HepG2 (cell line): ENCODE measurements around the gene CDC34. TPM values are rescaled to one million over a fixed set of nuclear protein-coding genes. Genes with fewer than 3 reads are reported as not detected.

Source experiments
- ATRX ChIP-seq: sonication (generic); formaldehyde crosslinking; IDR thresholded peaks from 2 replicates; pipeline ENCODE4 v1.4.0; 2020; ENCODE audit warnings: missing genetic modification reagents, borderline replicate concordance
- CREB1 ChIP-seq, 2 experiments: fragments of 450-650 bp in 1 of 2; IDR thresholded peaks; 2 replicates each; pipeline ENCODE4 v1.6.1; 2016 to 2017; ENCODE audit warnings: control low read depth in 1 of 2, mild to moderate bottlenecking in 1 of 2, missing compliant biosample characterization in 1 of 2, missing genetic modification characterization in 1 of 2
- ESRRA ChIP-seq: sonication (generic); formaldehyde crosslinking; IDR thresholded peaks from 2 replicates; pipeline ENCODE4 v1.5.1; 2020; ENCODE audit warnings: mild to moderate bottlenecking, low read depth, missing genetic modification reagents
- ETV6 ChIP-seq: sonication (generic); formaldehyde crosslinking; conservative IDR thresholded peaks from 2 replicates; pipeline ENCODE4 v1.4.0; 2020; ENCODE audit warnings: missing genetic modification reagents
- HCFC1 ChIP-seq: fragments of 150-350 bp; IDR thresholded peaks from 2 replicates; pipeline ENCODE4 v1.6.1; 2014; ENCODE audit warnings: low read depth, low read length
- HOXA7 ChIP-seq: sonication (generic); formaldehyde crosslinking; IDR thresholded peaks from 2 replicates; pipeline ENCODE4 v1.8.1; 2022; ENCODE audit warnings: mild to moderate bottlenecking, missing genetic modification reagents, moderate library complexity
- KLF6 ChIP-seq: IDR thresholded peaks from 2 replicates; pipeline ENCODE4 v1.8.0; 2016; ENCODE audit warnings: missing biosample characterization, missing genetic modification reagents
- MBNL3 ChIP-seq: fragments of 250-450 bp; sonication (Bioruptor Pico); conservative IDR thresholded peaks from 2 replicates; pipeline ENCODE4 v1.8.0; 2022; ENCODE audit warnings: mild to moderate bottlenecking, inconsistent platforms
- MED1 ChIP-seq: sonication (generic); formaldehyde crosslinking; IDR thresholded peaks from 2 replicates; pipeline ENCODE4 v1.4.0; 2020; ENCODE audit warnings: missing genetic modification reagents
- MYC ChIP-seq: sonication (generic); formaldehyde crosslinking; IDR thresholded peaks from 2 replicates; pipeline ENCODE4 v1.9.0; 2021; ENCODE audit warnings: missing genetic modification reagents, borderline replicate concordance
- NBN ChIP-seq: fragments of 450-650 bp; conservative IDR thresholded peaks from 2 replicates; pipeline ENCODE4 v1.6.1; 2017
- NR2F1 ChIP-seq, 2 experiments: fragments of 450-650 bp in 1 of 2; formaldehyde crosslinking in 1 of 2; IDR thresholded peaks; 2 replicates each; pipeline versions ENCODE4 v1.5.0 to v1.6.1; 2016 to 2020; ENCODE audit warnings: mild to moderate bottlenecking in 1 of 2, missing compliant biosample characterization in 1 of 2, missing genetic modification reagents in 1 of 2, moderate library complexity in 1 of 2
- SNAPC2 ChIP-seq: sonication (generic); formaldehyde crosslinking; IDR thresholded peaks from 2 replicates; pipeline ENCODE4 v1.8.1; 2022; ENCODE audit warnings: mild to moderate bottlenecking, missing genetic modification reagents
- SOX6 ChIP-seq, 2 experiments: fragments of 450-650 bp in 1 of 2; sonication (generic) in 1 of 2; formaldehyde crosslinking in 1 of 2; IDR thresholded peaks; 2 replicates each; pipeline versions ENCODE4 v1.4.0 to v1.6.1; 2017 to 2020; ENCODE audit warnings: antibody characterized with exemption in 1 of 2, mild to moderate bottlenecking in 1 of 2, missing genetic modification reagents in 1 of 2
- SYNCRIP ChIP-seq: fragments of 200-400 bp; formaldehyde crosslinking; IDR thresholded peaks from 2 replicates; pipeline ENCODE4 v1.6.1; 2018; ENCODE audit warnings: mild to moderate bottlenecking, low read depth, low read length; ENCODE audit not compliant: insufficient read depth
- ZC3H13 ChIP-seq: sonication (generic); formaldehyde crosslinking; IDR thresholded peaks from 2 replicates; pipeline ENCODE4 v1.8.1; 2023; ENCODE audit warnings: mild to moderate bottlenecking, missing genetic modification reagents, moderate library complexity
- ZEB1 ChIP-seq: IDR thresholded peaks from 2 replicates; pipeline ENCODE4 v1.6.1; 2012; ENCODE audit warnings: mild to moderate bottlenecking, low read depth, inconsistent platforms; ENCODE audit not compliant: insufficient replicate concordance
- ZFP36 ChIP-seq: fragments of 150-350 bp; IDR thresholded peaks from 2 replicates; pipeline ENCODE4 v1.6.1; 2018; ENCODE audit warnings: borderline replicate concordance, low read length, low read depth; ENCODE audit not compliant: partially characterized antibody
- ZHX2 ChIP-seq, 2 experiments: sonication (generic) in 1 of 2; formaldehyde crosslinking in 1 of 2; IDR thresholded peaks; 2 replicates each; pipeline versions ENCODE4 v1.6.1 to v1.9.0; 2014 to 2022; ENCODE audit warnings: antibody characterized with exemption in 1 of 2, borderline replicate concordance in 1 of 2, inconsistent platforms in 1 of 2, low read depth in 1 of 2, missing genetic modification reagents in 1 of 2
- ZNF101 ChIP-seq: sonication (generic); formaldehyde crosslinking; IDR thresholded peaks from 2 replicates; pipeline ENCODE4 v1.4.0; 2020; ENCODE audit warnings: mild to moderate bottlenecking, low read depth, missing genetic modification reagents, borderline replicate concordance
- ZNF280B ChIP-seq: sonication (generic); formaldehyde crosslinking; IDR thresholded peaks from 2 replicates; pipeline ENCODE4 v1.5.0; 2020; ENCODE audit warnings: missing genetic modification reagents, mild to moderate bottlenecking, borderline replicate concordance
- polyA plus RNA-seq, 8 experiments: library from polyadenylated mRNA; depleted of rRNA in 3 of 8; stranded (reverse) in 7 of 8; unstranded in 1 of 8; fragments of >200 nt; fragmentation: Illumina TruSeq in 4 of 8; extraction: Trizol in 4 of 8; gene quantifications; 2 replicates each; pipeline versions ENCODE4 v1.2.1 to v1.2.3, GENCODE V29; 2011 to 2016; ENCODE audit warnings: low read depth in 4 of 8, missing spikeins in 1 of 8, mixed read lengths in 1 of 8; ENCODE audit not compliant: insufficient read depth in 1 of 8
- total RNA-seq, 5 experiments: library from RNA; depleted of rRNA; stranded (reverse); fragments of >200 nt; fragmentation: Illumina TruSeq; extraction: Trizol; gene quantifications; 2 replicates each; pipeline ENCODE4 v1.2.3, GENCODE V29; 2016; ENCODE audit warnings: low read depth in 1 of 5

CDC34 gene
- total and polyA plus RNA-seq, 2 of the 13 experiments (the other 11 are each of a cell fraction or from before 2014, with no cell fraction given), result 138 to 150 TPM

- TF ChIP-seq ZEB1 (no peak), ZNF101 (CRISPR knock-in tag) (no peak), CREB1 (IDR thresholded peaks at IDR 0.05) (peak; percentile 59), CREB1 (CRISPR knock-in tag; IDR thresholded peaks at IDR 0.05) (peak; percentile 87; the same call in 1 of the 2 replicates), ZFP36 (no peak), HCFC1 (peak; percentile 96), MYC (peak; percentile 39), ATRX (CRISPR knock-in tag) (no peak), SOX6 (IDR thresholded peaks at IDR 0.05) (no peak), SOX6 (CRISPR knock-in tag; IDR thresholded peaks at IDR 0.05) (no peak; the same call in 1 of the 2 replicates), SYNCRIP (no peak), MED1 (CRISPR knock-in tag) (peak; percentile 58), ETV6 (CRISPR knock-in tag) (peak; percentile 34; the same call in 1 of the 2 replicates), MBNL3 (no peak), ZHX2 (IDR thresholded peaks at IDR 0.05; ENCODE audit: low read depth) (peak; percentile 100), ZHX2 (CRISPR knock-in tag; IDR thresholded peaks at IDR 0.05; ENCODE audit: borderline replicate concordance) (no peak), ESRRA (CRISPR knock-in tag) (no peak), HOXA7 (CRISPR knock-in tag) (no peak), SNAPC2 (CRISPR knock-in tag) (no peak), KLF6 (CRISPR knock-in tag) (no peak), ZC3H13 (CRISPR knock-in tag) (no peak), NR2F1 (CRISPR knock-in tag; IDR thresholded peaks at IDR 0.05) (no peak), NBN (no peak), ZNF280B (CRISPR knock-in tag) (no peak; the same call in 1 of the 2 replicates)
Measured at GRCh38 chr19:507286-508203, 24.0 kb upstream of the CDC34 start, which contains the start of gene TPGS1 (continued).
